Caco-2 (cell line): ENCODE results near the gene IFIT1. TPM values are rescaled to one million over a fixed set of nuclear protein-coding genes. Genes with fewer than 3 reads are reported as not detected.

Experiments
- BruUV-seq: library from RNA; stranded (reverse); fragments of 400-500 nt; replicated peaks from 2 replicates; lab custom pipeline; 2021; lab: Mats Ljungman, UMichigan
- CTCF ChIA-PET: fragments of 300-600 bp; sonication (Branson Sonifier 250); formaldehyde crosslinking; loops from one replicate; lab custom pipeline; 2022; ENCODE audit warnings: antibody characterized with exemption; lab: Charles Lee
- POLR2A ChIA-PET: fragments of 300-600 bp; sonication (Branson Sonifier 250); formaldehyde crosslinking; loops from one replicate; lab custom pipeline; 2022; ENCODE audit warnings: antibody characterized with exemption; lab: Charles Lee
- DNase-seq, 2 experiments: peaks; one replicate each; pipeline versions ENCODE4 v3.0.0 to v3.0.0-alpha.2; 2020 to 2022
- H3K27me3 ChIP-seq: replicated peaks from 2 replicates; pipeline ENCODE4 v1.6.0; 2011; ENCODE audit warnings: low read length; ENCODE audit not compliant: control insufficient read depth, insufficient read depth
- H3K36me3 ChIP-seq: 2 replicates; pipeline ENCODE4 v1.5.1; 2011; ENCODE audit warnings: low read length; ENCODE audit not compliant: control insufficient read depth, insufficient read depth
- H3K4me1 ChIP-seq: fragments of 250-450 bp; sonication (Bioruptor Pico); 2 replicates; pipeline ENCODE4 v1.5.1; 2020; ENCODE audit warnings: mild to moderate bottlenecking
- H3K4me3 ChIP-seq: 2 replicates; pipeline ENCODE4 v1.5.1; 2011; ENCODE audit warnings: low read depth, mild to moderate bottlenecking, control low read depth, low read length
- H3K9me3 ChIP-seq: fragments of 250-450 bp; sonication (Bioruptor Pico); 2 replicates; pipeline ENCODE4 v1.5.1; 2020; ENCODE audit warnings: mild to moderate bottlenecking, moderate library complexity
- H3K27ac Mint-ChIP-seq: one replicate; pipeline ENCODE4 v1.8.0; 2022; ENCODE audit warnings: mixed read lengths; ENCODE audit not compliant: unreplicated experiment
- H3K27me3 Mint-ChIP-seq: one replicate; pipeline ENCODE4 v1.8.0; 2022; ENCODE audit warnings: mixed read lengths; ENCODE audit not compliant: insufficient read depth, unreplicated experiment
- H3K36me3 Mint-ChIP-seq: one replicate; pipeline ENCODE4 v1.8.0; 2022; ENCODE audit warnings: mild to moderate bottlenecking, mixed read lengths; ENCODE audit not compliant: insufficient read depth, unreplicated experiment
- H3K4me1 Mint-ChIP-seq: one replicate; pipeline ENCODE4 v1.8.0; 2022; ENCODE audit warnings: low read depth, mixed read lengths; ENCODE audit not compliant: unreplicated experiment
- H3K4me3 Mint-ChIP-seq: one replicate; pipeline ENCODE4 v1.8.0; 2022; ENCODE audit warnings: mild to moderate bottlenecking, moderate library complexity, mixed read lengths; ENCODE audit not compliant: unreplicated experiment
- H3K9me3 Mint-ChIP-seq: one replicate; pipeline ENCODE4 v1.8.0; 2022; ENCODE audit warnings: mixed read lengths; ENCODE audit not compliant: unreplicated experiment
- intact Hi-C: fragments of 100-400 bp; cut with micrococcal nuclease; formaldehyde crosslinking; loops from one replicate; pipeline ENCODE4 v1.10.0; 2022; ENCODE audit not compliant: unreplicated experiment
- total RNA-seq: library from RNA; stranded (reverse); gene quantifications from 2 replicates; pipeline ENCODE4 v1.2.3, GENCODE V29; 2022
- TF ChIP-seq, protein P1 (sequence below), 2 experiments: fragments of 200-600 bp in 1 of 2; IDR thresholded peaks; 1 replicate in 1 of 2; 2 replicates in 1 of 2; pipeline versions ENCODE4 v1.5.1 to v1.8.0; 2011 to 2022; ENCODE audit warnings: antibody characterized with exemption in 1 of 2, control low read depth in 1 of 2, inconsistent platforms in 1 of 2, low read depth in 1 of 2, low read length in 1 of 2, mild to moderate bottlenecking in 1 of 2, moderate library complexity in 1 of 2; ENCODE audit not compliant: insufficient read depth in 1 of 2, severe bottlenecking in 1 of 2, unreplicated experiment in 1 of 2

The IFIT1 gene
- total RNA-seq, 1 experiment from 2014 or later = 5.4 TPM

DNA sequence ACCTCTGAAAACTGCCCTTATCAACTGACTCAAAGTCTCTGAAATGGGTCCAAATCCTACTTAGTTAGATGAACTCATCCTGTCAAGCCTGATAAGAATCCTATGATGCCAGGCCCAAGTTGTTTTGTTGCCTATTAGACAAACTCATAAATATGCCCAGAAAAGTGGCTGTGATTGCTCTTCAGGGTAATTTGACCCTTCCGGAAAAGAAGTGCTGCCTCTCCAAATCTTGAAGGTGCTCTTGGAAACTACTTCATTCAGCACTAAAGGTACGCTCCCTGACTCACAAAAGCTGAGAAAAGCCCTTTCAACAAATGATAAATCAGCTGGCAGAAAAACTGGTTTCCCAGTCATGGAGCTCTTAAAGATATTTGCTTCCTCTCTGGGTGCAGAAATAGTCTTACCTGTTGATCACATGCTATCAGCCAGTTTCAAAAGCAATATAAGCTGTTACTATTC, 28.6 kb downstream of the IFIT1 start:
- H3K9me3 ChIP-seq = no peaks in the 10 kb centered on the region
- Mint-ChIP-seq H3K27me3 (no peaks in the 10 kb centered on the region), H3K36me3 (no peaks in the 10 kb centered on the region), H3K27ac (no peak overlapping the region), H3K4me1 (peaks cover 17% of the 10 kb centered on the region), H3K4me3 (no peak overlapping the region), H3K9me3 (no peaks in the 10 kb centered on the region)
- TF ChIP-seq, protein P1, sequence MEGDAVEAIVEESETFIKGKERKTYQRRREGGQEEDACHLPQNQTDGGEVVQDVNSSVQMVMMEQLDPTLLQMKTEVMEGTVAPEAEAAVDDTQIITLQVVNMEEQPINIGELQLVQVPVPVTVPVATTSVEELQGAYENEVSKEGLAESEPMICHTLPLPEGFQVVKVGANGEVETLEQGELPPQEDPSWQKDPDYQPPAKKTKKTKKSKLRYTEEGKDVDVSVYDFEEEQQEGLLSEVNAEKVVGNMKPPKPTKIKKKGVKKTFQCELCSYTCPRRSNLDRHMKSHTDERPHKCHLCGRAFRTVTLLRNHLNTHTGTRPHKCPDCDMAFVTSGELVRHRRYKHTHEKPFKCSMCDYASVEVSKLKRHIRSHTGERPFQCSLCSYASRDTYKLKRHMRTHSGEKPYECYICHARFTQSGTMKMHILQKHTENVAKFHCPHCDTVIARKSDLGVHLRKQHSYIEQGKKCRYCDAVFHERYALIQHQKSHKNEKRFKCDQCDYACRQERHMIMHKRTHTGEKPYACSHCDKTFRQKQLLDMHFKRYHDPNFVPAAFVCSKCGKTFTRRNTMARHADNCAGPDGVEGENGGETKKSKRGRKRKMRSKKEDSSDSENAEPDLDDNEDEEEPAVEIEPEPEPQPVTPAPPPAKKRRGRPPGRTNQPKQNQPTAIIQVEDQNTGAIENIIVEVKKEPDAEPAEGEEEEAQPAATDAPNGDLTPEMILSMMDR (IDR thresholded peaks at IDR 0.05; ENCODE audit: insufficient read depth in 1 of 2, low read depth in 1 of 2, low read length in 1 of 2, severe bottlenecking in 1 of 2, unreplicated experiment in 1 of 2) = no peak
- intact Hi-C loops = no loop called here
- CTCF ChIA-PET = no interaction called here
- no peaks in the 10 kb centered on the region for H3K27me3 ChIP-seq
- no TSS peak for BruUV-seq
- peaks cover 13% of the 10 kb centered on the region for H3K4me1 ChIP-seq
- POLR2A ChIA-PET = no interaction called here
- H3K4me3 ChIP-seq = no peak overlapping the region
- DNase-seq = no peak
- no peaks in the 10 kb centered on the region for H3K36me3 ChIP-seq

DNA sequence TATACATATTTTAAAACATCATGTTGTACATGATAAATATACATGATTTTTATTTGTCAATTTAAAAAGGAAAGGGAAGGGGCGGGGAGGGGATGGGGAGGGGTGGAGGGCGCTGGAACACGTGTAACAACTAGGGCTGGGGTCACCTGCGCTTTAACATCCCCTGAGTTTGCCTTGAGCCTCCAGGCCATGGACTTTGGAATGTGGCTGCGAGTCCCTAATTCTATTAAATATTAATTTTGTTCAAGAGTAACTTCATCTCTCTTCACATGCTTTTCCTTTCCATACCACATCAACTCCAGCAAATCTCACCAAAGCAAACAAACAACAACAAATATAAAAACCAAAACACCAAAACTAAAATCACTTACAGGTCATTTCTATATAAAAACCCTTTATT, 32.6 kb downstream of the IFIT1 start:
- H3K27ac Mint-ChIP-seq = peak overlapping the region; percentile 26
- BruUV-seq = no TSS peak
- no peak overlapping the region for H3K4me3 Mint-ChIP-seq
- Histone ChIP-seq H3K27me3 (no peaks in the 10 kb centered on the region), H3K36me3 (no peaks in the 10 kb centered on the region), H3K4me1 (peaks cover 14% of the 10 kb centered on the region), H3K9me3 (no peaks in the 10 kb centered on the region), H3K4me3 (no peak overlapping the region)
- POLR2A ChIA-PET = no interaction called here
- intact Hi-C loops = loop anchor here (2.0 to 5.0 kb wide), 2 partner anchors 36 to 347 kb away; no protein-coding TSS in a partner anchor
- peak; percentile 11 to 51 for DNase-seq
- TF ChIP-seq, protein P1 (IDR thresholded peaks at IDR 0.05; ENCODE audit: insufficient read depth in 1 of 2, low read depth in 1 of 2, low read length in 1 of 2, severe bottlenecking in 1 of 2, unreplicated experiment in 1 of 2) = no peak
- no peaks in the 10 kb centered on the region for H3K36me3 Mint-ChIP-seq
- no peaks in the 10 kb centered on the region for H3K9me3 Mint-ChIP-seq
- CTCF ChIA-PET = no interaction called here
- peaks cover 18% of the 10 kb centered on the region for H3K4me1 Mint-ChIP-seq
- peaks cover 5% of the 10 kb centered on the region for H3K27me3 Mint-ChIP-seq

DNA sequence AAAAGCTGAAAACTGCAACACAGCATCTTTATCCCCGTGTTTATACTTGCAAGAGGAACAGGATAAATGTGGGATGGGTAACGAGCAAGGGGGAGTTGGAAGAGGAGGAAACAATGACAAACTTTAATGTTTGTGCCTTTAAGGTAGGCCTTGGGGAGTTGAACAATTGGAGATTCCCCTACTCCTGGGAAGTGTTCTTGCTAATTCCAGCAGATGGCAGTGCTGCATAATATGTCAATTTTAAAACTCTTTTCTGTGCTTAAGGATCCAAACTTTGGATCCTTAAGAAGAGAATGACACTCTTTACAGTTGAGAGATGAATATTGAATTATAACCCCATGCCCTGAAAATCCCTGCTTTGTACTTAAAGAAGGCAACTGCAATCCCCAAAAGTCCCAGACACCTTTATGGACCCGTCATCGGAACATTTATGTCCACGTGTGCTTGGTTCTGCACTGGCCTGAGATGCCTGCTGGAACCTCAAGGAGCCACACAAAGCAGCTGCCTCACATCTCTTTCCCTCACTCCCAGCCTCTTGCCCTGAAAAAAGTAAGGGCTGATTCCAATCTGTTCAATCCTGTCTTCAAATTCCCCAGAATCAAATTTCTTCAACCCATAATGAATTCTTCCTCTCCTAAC, 33.9 kb downstream of the IFIT1 start:
- Histone ChIP-seq H3K27me3 (no peaks in the 10 kb centered on the region), H3K4me3 (no peak overlapping the region), H3K36me3 (no peaks in the 10 kb centered on the region), H3K9me3 (no peaks in the 10 kb centered on the region), H3K4me1 (peaks cover 14% of the 10 kb centered on the region)
- Mint-ChIP-seq H3K4me1 (peaks cover 18% of the 10 kb centered on the region), H3K27ac (no peak overlapping the region), H3K36me3 (no peaks in the 10 kb centered on the region), H3K27me3 (peaks cover 5% of the 10 kb centered on the region), H3K4me3 (no peak overlapping the region), H3K9me3 (no peaks in the 10 kb centered on the region)
- DNase-seq = peak in 1 of 2 experiments; percentile 42
- TF ChIP-seq, protein P1 (IDR thresholded peaks at IDR 0.05; ENCODE audit: insufficient read depth in 1 of 2, low read depth in 1 of 2, low read length in 1 of 2, severe bottlenecking in 1 of 2, unreplicated experiment in 1 of 2) = peak; percentile 62 to 77
- no TSS peak for BruUV-seq
- intact Hi-C loops = loop anchor here (1.0 to 5.0 kb wide), 6 partner anchors 40 to 367 kb away; partner anchors contain the start of gene KIF20B
- ChIA-PET CTCF (no interaction called here), POLR2A (no interaction called here)
